Gastroesophageal sphincter (tissue), 3 donors: Measurements from ENCODE around the gene DCST1.

Experiments
- POLR2A ChIP-seq, 2 donors: fragments of 450-650 bp; IDR thresholded peaks; one replicate each; pipeline ENCODE4 v1.6.1; 2017; ENCODE audit warnings: antibody characterized with exemption in 2 of 2, mild to moderate bottlenecking in 2 of 2, moderate library complexity in 1 of 2
- POLR2AphosphoS5 ChIP-seq: sonication (generic); formaldehyde crosslinking; IDR thresholded peaks from one replicate; pipeline ENCODE4 v1.6.1; 2017; ENCODE audit warnings: antibody characterized with exemption
- TF ChIP-seq, protein P1 (sequence below), 4 experiments: fragments of 200-600 bp in 2 of 4; fragments of 450-650 bp in 2 of 4; sonication (generic) in 1 of 4; IDR thresholded peaks; one replicate each; pipeline ENCODE4 v1.5.1; 2017 to 2019; ENCODE audit warnings: antibody characterized with exemption in 4 of 4, mild to moderate bottlenecking in 2 of 4, moderate library complexity in 2 of 4

DNA sequence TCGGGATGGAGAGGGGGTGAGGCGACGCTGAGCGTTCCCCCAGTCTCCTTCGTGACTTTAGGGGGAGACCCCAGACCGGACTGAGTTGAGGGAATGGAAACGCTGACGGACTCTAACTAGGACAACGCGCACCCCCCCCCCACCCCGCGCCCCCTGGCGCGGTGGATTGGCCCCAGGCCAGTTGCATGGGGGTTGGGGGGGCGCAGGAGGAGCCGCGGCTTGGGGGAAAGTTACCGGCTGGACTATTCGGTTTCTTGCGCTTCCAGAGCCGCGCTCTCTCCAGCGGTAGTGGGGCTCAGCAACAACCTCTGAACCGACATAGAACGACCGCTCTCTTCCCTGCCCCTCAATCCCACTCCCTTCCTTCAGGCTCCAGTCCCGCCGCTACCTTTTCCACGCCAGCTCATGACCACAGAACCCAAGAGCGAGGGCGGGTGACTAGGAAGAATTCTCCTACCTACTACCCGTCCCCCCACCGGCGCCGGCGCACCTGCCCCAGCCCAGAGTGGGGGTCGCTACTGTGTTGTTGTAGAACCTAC, 30.3 kb upstream of the DCST1 start:
- TF ChIP-seq, protein P1, sequence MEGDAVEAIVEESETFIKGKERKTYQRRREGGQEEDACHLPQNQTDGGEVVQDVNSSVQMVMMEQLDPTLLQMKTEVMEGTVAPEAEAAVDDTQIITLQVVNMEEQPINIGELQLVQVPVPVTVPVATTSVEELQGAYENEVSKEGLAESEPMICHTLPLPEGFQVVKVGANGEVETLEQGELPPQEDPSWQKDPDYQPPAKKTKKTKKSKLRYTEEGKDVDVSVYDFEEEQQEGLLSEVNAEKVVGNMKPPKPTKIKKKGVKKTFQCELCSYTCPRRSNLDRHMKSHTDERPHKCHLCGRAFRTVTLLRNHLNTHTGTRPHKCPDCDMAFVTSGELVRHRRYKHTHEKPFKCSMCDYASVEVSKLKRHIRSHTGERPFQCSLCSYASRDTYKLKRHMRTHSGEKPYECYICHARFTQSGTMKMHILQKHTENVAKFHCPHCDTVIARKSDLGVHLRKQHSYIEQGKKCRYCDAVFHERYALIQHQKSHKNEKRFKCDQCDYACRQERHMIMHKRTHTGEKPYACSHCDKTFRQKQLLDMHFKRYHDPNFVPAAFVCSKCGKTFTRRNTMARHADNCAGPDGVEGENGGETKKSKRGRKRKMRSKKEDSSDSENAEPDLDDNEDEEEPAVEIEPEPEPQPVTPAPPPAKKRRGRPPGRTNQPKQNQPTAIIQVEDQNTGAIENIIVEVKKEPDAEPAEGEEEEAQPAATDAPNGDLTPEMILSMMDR (IDR thresholded peaks at IDR 0.05) = no peak
- no peak for TF ChIP-seq POLR2AphosphoS5
- TF ChIP-seq POLR2A (IDR thresholded peaks at IDR 0.05) = no peak
